KG1 (cell line): Measurements from ENCODE around the gene TENT5A.

Experiments
- DNase-seq: peaks from one replicate; lab custom pipeline; 2025; lab: John Stamatoyannopoulos, UW

TENT5A gene

DNA sequence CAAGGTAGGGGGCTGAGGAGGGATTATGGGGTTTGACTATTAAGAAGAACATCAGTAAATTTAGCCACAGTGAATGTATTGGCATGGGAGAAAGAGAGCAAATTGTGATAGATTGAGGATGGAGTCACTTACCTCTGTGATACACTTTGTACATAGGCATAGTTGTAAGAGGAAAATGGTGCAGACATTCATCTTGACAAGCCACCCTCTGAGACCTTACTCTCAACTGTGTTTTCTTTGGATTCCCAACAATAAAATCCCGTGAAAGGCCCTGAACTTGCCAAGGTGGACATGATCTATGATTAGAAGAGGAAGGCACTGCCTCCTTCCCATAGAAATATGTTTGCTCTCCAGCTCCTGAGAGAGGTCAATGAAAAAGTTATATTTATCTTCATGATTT lies 18.6 kb upstream of the TENT5A start:
- DNase-seq, result no peak

DNA sequence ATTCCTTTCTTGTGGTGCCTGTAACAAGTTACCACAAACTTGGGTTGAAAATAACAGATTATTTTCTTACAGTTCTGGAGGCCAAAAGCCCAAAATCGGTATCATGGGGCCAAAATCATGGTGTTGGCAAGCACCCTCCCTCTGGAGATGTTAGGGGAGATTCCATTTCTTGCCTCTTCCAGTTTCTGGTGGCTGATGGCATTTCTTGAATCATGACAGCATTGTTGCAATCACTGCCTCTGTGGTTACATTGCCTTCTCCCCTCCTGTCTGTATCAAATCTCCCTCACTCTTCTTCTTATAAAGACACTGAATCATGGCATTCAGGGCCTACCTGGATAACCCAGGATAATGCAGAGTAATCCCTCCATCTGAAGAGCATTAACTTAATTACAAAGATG lies 17.9 kb upstream of the TENT5A start:
- no peak for DNase-seq

DNA sequence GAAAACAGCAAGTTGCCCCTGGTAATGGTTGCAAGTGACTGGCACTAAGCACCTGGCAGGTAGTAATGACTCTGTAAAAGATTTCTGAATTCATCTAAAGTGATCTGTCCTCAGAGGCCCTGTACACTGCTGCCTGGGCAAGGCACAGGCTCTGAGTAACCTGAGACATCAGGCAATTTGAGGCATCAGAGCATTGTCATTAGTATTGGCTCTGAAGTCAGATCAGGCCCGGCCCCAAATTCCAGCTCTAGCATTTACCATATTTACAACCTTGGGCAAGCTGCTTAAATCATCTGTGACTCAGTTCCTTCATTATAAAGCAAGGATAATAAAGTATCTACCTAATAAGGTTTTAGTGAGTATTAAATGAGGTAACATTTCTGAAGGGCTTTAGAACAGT lies 17.3 kb upstream of the TENT5A start:
- no peak for DNase-seq

DNA sequence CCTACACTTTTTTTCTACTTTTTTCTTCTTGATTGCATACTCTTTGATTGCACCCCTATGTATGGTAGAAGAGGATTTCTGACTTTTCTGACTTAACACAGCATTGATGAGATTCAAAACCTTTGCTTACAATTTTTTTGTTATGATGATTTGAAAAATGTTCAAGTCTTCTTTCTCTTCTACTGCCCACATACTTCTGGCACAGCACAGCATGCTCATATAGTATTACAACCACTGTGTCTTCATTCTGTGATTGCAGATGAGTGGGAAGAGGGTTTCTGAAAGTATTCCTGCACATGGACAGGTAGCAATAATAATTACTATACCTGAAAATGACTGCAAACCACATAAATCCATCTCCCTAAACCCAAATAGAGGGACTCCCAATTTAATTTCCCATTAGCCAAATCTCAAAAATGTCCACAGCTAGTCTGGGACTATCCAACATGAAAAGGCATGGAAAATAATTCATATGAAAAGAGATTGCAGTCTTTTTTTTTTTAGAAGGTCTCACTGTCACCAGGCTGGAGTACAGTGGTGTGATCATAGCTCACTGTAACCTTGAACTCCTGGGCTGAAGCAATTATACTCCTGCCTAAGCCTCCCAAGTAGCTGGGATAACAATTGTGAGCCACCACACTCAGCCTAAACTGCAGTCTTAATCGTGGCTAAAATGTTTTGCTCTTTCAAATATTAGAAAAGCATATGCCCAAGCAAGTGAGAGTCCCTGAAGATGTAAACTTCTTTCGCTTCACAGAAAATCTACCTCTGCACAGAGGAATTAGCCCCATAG lies 15.9 kb upstream of the TENT5A start:
- DNase-seq, result no peak

DNA sequence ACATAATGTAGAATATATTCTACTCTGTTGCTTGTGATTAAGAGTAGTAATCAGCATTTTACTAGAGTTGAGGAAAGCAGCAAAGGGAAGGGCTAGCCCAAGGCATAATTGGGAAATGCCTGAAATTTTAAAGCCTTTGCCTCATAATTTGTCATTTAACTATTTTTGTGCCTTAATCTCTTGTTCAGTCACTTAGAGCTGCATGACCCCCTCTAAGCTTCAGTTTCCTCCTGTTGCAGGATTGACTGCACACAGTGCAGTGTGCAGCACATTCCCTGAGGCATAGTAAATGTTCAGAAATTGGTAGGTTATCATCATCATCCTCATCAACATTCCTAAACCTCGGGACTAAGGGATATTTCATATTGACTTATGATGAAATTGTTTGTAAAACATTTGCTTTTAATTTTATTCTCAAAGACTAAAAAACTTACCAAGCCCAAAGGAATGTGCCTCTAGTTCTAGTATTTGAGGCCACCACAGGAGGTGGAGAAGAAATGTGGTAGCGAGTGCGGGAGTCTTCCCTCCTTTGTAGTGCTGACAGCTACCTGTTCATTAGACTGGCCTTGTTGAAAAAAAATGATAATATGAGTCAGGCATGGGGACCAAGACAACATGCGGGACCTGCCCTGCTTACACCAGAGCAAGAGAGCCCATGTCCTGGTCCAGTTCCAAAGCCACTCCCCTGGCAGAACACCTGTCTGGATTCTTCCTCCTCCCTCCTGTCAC lies 14.8 kb upstream of the TENT5A start:
- no peak for DNase-seq

- peak; percentile 52 for DNase-seq
These were observed 14.1 kb upstream of the TENT5A start for GRCh38 chr6:81766482-81767069.

- no peak for DNase-seq
These were observed 12.1 kb upstream of the TENT5A start for GRCh38 chr6:81764531-81764930.

DNA sequence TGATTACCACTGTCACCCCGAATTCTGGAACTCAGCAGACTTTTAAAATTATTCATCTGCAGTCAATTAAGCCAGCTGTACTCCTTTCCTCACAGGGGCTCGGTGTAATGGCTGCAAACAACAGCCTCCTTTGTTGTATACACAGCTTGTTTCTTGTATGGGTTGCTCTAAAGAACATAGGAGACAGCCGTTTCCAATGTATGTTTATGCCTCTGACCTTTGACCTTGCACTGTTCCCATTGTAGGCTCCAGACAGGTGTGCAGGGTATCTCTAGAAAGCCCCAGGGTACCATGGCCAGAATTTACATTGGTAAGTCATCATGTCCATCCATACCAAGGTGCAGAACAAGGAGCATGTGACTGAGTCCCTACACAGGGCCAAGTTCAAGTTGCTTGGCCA lies 11.5 kb upstream of the TENT5A start:
- no peak for DNase-seq

- no peak for DNase-seq
These were observed 10.6 kb upstream of the TENT5A start for GRCh38 chr6:81763051-81763450.

DNA sequence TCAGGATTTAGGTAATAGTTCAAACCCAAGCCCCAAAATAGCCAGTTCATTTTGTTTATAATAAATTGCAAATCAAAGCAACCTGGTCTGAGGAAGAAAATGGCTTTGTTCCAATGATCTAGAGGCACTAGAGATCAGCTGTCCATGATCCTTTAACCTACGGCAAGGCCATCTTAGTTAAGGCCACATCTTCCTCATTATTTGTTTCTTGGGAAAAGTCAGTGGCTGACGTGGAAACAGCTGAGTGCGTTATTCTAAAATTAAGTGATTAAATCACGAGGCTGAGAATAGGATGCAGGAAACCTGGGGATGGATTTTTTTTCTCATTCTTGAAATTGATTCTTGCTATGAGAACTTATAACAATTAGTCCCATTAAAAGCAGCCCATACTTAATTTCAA lies 10.1 kb upstream of the TENT5A start:
- DNase-seq, result no peak

DNA sequence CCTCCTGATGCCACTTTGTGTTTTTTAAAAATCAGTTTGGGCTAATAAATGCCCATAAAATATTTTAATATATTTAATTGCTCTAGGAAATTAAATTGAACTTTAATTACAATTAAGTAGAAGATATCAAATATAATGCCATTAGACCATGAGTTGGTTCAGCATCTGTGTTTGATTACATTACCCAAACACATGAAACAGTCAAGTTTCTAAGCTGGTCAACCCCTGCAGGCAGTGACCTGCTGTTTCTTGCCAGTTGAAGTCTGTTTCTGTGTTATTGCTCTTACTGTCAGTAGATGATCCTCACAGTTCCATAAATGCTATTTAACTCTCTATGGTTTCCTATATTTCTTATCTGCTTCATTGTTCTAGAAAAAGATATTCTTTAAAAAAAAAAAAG lies 9.7 kb upstream of the TENT5A start:
- no peak for DNase-seq

DNA sequence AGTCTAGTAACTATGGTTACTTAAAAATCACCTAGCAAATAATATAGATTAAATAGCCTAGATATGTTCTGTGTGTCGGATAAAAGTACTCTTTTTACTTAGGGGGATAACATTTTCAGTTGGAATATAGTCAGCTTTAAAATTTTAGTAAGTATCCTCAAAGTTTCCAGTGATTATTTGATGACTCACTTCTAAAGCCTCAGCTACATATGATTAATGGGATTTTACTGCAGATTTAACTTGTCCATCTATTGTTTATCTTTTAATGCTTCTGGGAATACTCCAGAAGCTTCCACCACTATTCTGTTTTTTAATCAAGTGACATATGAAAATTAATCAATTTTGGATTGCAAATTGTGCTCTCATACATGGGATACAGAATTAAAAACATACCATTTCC lies 8.7 kb upstream of the TENT5A start:
- no peak for DNase-seq

GRCh38 chr6:81759782-81760181 lies 7.3 kb upstream of the TENT5A start:
- no peak for DNase-seq

- DNase-seq, result no peak
These were observed 5.7 kb upstream of the TENT5A start for GRCh38 chr6:81758221-81758620.

DNA sequence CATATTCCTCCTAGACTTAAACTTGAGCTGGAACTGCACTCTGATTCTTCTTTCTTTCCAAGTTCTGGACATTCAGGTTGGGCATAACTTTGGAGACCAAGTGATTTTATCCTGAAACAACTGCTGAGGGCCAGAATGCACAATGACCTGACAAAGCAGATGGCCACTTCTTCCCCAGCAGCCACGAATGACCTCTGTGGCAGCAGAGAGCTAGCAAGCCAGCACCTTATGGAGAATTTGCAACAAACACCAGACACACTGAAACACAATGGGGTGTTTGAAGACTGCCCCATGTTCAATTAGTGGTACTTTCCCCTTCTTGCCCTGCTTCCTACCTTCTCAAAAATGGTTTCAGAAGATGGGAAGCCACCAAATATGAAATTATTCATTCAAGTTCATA lies 4.2 kb upstream of the TENT5A start:
- no peak for DNase-seq

DNA sequence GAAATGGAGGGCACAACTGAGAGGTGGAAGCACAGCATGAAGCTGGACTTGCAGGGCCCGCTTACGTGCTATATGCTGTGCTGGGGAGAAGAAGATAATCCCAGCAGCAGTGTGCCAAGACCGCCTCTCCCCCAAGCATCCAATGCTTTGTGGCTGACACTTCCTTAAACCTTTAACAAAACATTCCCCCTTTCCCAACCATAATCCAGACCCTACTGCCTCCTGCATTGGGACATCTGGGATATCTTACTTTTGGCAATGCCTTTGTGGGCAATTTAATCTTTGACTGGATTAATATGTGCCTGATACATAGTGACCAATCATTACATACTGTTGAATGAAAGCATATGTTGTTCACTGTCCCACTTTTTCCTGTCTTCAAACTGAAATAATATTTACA lies 3.1 kb upstream of the TENT5A start:
- no peak for DNase-seq

DNA sequence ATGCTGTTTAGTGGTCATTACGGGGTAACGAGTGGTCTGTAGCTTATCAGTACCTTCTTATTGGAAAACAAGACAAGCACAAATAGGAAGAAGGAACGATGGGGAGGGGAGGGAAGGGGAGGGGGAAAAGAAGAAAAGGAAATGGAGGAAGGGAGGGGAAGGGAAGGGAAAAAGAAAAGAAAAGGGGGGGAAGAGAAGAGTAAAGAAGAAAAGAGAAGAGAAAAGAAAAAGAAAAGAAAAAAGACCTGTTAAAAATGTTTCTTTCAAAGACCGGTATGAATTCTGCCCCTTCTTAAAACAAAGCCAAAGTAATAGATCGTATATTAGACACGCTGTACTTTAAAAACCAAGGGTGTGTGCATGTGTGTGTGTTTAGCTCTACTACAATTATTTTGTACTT lies 2.4 kb upstream of the TENT5A start:
- DNase-seq, result no peak

DNA sequence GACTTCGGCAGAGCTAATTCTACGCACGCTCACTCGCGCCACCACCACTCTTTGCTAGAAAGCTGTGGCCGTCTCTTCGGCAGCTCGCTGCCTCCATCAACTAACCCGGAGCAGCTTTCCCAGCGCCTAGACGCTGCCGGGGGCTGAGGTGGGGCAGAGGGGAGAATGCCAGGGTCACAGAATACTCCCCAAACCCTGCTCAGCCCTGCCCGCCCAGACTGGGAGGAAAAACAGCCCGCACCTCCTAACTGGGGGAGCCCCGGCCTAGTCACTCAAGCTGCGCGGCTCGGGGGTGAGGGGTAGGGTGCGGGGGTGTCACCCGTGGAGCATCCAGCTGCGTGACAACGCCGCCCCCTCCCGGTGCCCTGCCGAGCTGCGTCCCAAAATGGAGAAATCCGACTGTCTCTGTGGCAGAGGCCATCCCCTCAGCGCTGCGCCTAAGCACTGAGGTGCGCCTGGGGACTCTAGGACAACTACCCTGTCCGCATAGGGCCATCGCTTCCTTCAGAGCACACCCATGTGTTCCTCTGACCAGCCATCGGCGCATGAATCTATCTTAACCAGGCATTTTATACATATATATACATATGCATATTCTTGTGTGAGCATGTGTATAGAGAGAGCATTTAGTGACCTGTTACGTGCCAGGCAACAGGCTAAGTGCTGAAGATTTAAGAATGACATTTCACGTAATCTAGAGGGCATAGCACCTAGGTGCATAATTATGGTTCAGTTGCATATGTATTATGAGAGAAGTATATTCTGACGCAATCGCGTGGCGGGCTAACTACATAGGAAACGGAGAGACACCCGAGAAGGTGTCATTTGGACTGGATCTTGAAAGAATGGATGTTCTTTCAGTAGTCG lies 1.5 kb upstream of the TENT5A start:
- DNase-seq, result peak; percentile 26

DNA sequence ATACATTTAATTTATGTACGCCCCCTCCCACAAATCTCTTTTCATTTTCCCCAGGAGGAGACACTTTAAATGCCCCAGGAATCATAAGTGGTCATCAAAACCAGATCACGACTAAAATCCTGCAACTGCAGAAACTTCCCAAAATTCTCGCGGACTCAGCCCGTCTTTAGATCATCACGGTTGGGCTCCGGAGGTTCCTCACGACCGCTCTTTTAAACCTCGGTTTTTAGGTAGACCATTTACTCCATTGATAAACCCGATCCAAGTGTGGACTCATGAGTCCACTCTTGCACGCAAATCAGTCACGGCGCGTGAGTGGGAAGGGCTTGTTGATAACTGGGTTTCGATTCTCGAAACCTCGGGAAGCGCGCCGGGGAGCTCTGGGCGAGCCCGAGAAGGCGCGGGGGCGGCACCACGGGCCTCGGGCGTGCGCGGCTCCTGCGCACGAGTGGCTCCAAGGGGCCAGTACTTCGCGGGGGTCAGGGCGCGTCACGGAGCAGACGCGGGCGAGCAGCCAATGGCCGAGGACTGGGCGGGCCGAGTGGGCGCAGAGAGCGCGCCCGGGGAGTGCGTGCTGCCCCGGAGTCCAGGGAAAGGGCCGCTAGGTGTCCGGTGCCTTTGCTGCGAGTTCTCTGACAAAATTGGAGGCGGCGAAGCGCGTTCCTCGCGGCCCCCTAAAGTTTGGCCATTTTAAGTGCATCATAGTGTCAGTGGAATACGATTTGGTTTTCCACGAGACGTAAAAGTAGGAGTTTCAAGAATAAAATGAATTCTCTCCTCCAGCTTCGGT lies 635 bp upstream of the TENT5A start:
- DNase-seq, result peak; percentile 61

GRCh38 chr6:81751388-81752083 lies 945 bp downstream of the TENT5A start:
- DNase-seq, result no peak
